GM19025 (cell line): ENCODE data around the gene NFATC3.
"Not testable (repeated sequence)": the region's sequence is repeated elsewhere in the genome, so short reads cannot be mapped to it uniquely, and the experiment has no call there.

Source experiments
- ATAC-seq: cut with Tn5 transposase; IDR thresholded peaks from one replicate; pipeline ENCODE4 v1.9.1; 2021; ENCODE audit warnings: mild to moderate bottlenecking, low read depth, moderate library complexity; ENCODE audit not compliant: unreplicated experiment

The NFATC3 gene

DNA sequence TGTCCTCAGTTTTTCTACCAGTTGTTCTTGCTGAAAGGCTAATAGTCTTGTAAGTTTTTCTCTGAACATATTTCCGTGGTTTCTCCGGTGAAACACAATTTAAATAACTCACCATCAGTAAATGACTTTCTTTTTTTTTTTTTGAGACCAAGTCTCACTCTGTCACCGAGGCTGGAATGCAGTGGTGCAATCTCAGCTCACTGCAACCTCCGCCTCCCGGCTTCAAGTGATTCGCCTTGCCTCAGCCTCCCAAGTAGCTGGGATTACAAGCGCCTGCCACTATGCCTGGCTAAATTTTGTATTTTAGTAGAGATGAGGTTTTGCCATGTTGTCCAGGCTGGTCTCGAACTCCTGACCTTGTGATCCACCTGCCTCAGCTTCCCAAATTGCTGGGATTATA, 29.8 kb downstream of the NFATC3 start:
- not testable (repeated sequence) for ATAC-seq

DNA sequence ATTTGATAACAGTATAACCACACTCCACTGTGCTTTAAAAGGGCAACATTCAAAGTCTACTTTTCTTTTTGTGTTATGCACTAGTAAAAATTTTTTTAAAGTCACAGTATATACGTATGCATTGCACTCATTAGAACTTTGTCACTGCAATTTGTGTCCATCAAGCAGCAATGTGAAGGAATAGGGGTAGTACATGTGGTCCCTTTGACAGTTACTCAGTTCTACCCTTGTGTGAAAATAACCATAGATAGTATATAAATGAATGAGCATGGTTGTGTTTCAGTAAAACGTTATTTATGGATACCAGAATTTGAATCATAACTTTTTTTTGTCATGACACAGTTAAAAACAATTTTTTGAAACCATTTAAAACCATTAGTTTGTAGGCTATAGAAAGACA, 30.7 kb downstream of the NFATC3 start:
- no peak for ATAC-seq

DNA sequence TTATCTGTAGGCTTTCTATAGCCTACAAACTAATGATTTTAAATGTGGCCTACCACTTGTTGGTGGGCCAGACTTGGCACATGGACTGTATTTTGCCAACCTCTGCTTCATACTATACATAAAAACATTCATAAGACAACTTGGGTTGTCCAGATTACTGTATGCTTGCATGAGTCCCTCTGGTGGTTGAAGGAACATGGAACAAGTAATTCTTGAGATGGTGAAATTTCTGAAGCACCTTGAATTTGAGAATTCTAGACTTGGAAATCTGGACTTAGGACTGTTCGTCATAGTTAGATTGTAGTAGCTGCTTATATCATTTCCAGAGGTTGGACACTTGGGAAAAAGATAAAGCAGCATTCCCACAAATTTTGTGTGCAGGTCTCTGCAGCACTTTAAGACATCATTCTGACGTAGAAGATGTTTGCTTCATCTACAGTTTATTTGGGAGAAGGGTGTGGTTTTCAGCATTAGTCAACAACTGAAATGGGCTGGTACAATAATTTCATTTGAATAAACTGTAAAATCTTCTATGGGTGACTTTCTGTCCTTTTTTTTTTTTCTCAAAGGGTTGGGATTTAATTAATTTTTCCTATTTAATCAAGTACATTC, 31.2 kb downstream of the NFATC3 start:
- no peak for ATAC-seq

DNA sequence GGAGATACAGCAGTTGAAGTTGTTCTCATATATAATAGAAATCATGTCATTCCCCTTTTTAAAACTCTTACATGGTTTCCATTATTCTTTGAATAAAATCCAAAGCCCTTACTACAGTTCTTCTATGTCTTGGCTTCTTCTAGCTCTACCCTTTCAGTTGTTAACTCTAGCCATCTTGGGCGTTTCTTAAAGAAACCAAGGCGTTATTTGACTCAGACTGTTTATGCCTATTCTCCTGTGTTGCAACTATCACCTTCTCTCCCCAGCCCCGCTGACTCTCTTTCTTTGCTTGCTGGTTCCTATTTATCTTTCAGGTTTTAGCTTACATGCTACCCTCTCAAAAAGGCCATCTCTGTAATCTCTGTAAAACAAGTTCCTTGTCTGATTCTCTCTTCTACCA, 32.7 kb downstream of the NFATC3 start:
- ATAC-seq = no peak

GRCh38 chr16:68118954-68119353, 33.8 kb downstream of the NFATC3 start:
- ATAC-seq = not testable (repeated sequence)

DNA sequence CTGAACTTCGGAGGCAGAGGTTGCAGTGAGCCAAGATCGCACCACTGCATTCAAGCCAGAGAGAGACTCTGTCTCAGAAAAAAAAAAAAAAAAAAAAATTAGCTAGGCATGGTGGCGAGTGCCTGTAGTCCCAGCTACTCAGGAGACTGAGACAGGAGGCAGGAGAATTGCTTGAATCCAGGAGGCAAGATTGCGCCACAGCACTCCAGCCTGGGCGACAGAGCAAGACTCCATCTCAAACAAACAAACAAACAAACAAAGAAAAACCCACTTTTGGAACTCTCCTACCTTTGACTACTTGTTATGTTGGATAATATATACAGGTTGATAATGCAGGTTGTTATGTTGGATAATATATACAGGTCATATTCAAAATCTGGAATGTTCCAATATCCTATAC, 35.3 kb downstream of the NFATC3 start:
- not testable (repeated sequence) for ATAC-seq

DNA sequence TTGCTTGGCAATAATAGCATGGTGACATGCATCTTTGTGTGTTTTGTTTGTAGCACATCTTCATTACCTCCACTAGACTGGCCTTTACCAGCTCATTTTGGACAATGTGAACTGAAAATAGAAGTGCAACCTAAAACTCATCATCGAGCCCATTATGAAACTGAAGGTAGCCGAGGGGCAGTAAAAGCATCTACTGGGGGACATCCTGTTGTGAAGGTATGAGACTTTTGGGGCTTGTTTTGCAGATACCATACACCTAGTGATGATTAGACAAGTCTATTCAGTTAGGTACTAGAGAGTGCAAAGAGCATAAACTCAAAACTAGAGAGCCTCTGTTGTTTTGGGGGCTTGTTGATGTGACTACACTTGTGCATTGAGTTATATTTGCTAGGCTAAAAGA, 41.2 kb downstream of the NFATC3 start:
- ATAC-seq = no peak

DNA sequence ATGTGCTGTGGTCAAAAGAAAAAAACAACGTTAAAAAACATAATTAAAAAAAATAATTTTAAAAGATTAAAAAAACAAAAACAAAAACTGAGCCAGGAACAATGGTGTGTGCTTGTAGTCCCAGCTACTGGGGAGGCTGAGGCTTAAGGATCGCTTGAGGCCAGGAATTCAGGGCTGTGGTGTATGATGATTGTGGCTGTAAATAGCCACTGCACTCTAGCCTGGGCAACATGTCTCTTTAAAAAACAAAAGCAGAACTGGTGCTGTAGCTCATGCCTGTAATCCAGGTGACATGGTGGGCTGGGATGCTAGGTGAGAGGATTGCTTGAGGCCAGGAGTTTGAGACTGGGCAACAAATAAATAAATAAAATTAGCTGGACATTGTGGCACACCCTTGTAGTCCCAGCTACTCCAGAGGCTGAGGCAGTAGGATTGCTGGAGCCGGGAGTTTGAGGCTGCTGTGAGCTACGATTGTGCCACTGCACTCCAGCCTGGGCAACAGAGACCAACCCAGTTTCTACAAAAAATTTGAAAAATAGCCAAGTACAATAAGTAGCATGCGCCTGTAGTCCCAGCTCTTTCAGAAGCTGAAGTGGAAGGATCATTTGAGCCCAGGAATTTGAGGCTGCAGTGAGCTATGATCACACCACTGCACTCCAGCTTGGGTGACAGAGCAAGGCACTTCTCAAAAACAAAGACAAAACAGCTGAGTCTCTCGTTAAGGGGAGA, 43.6 kb downstream of the NFATC3 start:
- ATAC-seq = no peak

GRCh38 chr16:68130520-68130919, 45.4 kb downstream of the NFATC3 start:
- no peak for ATAC-seq

GRCh38 chr16:68131813-68132706, 46.9 kb downstream of the NFATC3 start:
- no peak for ATAC-seq

- ATAC-seq = not testable (repeated sequence)
Measured at GRCh38 chr16:68133000-68133399, 47.8 kb downstream of the NFATC3 start.

DNA sequence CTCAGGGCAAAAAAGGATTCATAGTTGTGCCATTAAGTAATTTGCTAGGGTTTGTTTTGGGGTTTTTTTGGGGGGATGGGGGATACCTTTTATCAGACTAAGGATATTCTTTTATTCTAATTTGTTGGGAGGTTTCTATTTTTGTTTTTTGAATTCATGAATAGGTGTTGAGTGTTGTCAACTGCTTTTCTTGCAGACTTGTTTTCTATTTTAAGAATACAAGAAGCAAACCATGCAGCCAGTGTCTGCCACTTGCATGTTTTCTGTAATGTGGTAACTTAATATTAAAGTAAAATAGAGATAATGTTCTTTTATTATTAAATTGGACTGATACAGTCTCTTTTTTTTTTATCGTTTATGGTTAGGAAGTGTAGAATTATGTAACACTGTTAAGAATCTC, 49.5 kb downstream of the NFATC3 start:
- no peak for ATAC-seq

DNA sequence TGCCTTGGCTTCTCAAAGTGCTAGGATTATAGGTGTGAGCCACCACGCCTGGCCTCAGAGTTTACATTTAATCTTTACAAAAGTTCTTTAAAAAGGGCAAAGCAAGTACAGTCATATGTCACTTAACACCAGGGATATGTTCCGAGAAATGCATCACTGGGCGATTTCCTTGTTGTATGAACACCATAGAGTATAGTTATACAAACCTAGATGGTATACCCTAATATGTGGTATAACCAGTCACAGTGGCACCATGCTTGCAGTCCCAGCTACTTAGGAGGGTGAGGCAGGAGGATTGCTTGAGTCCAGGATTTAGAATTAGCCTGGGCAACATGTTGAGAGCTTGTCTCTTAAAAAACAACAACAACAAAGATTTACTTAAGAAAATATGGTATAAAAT, 51.3 kb downstream of the NFATC3 start:
- ATAC-seq = no peak

GRCh38 chr16:68144008-68144407, 58.8 kb downstream of the NFATC3 start:
- no peak for ATAC-seq

DNA sequence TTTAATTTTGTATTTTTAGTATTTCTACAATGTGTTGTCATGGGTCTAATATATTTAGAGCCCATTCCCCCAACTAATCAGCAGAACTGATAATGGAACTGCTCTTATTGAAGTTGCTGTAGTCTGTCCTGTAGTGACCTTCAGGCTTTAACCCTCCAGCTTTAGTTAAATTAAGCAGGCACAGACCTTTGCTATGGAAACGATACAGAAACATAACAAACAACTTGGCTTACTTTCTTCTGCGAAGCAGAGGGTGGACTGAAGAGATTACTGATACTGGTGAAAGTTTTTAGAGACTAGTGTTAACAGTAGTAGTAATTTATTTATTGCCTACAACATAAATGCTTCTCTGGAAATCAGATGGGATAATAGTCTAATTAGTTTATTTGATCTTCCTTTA, 61.4 kb downstream of the NFATC3 start:
- ATAC-seq = no peak

DNA sequence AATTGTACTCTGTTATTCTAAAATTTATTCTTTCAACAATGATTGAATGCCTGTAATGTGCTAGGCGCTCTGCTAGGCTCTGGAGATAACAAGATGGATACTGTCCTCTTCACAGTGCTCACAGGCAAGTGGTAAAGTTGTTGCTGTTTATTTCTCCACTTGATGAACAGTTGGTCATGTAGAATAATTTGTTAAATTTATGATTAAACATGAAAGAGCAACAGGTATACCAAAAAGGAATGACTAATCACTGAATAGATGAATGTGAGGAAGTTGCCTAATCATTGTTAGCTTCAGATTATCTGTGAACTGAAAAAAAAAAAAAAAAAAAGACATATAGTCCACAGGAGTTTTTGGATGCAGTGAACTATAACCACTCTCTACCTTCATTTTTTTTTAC, 62.3 kb downstream of the NFATC3 start:
- ATAC-seq = no peak

GRCh38 chr16:68149596-68149995, 64.4 kb downstream of the NFATC3 start:
- ATAC-seq = no peak

DNA sequence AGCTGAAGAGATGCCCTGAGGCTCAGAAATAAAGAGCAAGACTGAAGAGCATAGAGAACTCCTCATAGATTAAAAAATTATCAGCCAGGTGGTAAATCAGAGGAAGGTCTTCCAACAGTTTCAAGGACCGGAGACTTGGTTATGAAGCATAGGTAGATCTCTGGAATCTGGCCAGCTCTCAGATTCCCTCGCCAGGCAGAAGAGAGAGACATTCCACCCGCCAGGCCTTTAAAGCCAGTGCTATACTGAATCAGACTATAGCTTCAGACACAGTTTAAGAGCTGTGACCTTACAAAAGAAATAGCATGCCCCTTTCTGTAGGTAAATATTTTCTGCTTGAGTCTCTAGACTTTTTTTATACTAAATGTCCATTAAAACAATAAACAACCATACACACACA, 70.3 kb downstream of the NFATC3 start:
- no peak for ATAC-seq

DNA sequence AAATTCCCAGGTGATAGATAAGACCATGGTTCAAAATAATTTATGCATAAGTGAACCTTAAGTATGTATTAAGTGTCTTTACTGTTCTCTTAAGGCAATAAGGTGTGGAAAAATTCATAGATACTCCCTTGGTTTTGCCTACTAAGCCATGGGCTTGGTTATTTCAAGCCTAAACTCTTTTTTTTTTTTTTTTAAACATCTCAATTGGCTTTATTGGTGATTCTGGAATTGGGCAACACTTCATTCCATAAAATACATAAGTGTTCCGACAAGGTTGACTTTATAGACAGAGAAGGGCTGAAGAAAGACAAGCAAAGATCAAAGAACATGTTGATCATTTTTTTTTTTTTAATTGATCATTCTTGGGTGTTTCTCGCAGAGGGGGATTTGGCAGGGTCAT, 77.2 kb downstream of the NFATC3 start:
- ATAC-seq = no peak

- ATAC-seq = not testable (repeated sequence)
Measured at GRCh38 chr16:68163275-68163674, 78.1 kb downstream of the NFATC3 start.

- ATAC-seq = no peak
Measured at GRCh38 chr16:68166264-68166663, 81.1 kb downstream of the NFATC3 start.
